Measurements from ENCODE around the gene WSB1. TPM values are rescaled to one million over a fixed set of nuclear protein-coding genes. Genes with fewer than 3 reads are reported as not detected.

The WSB1 gene
- total RNA-seq, 1 experiment from 2014 or later, result 60.7 TPM

DNA sequence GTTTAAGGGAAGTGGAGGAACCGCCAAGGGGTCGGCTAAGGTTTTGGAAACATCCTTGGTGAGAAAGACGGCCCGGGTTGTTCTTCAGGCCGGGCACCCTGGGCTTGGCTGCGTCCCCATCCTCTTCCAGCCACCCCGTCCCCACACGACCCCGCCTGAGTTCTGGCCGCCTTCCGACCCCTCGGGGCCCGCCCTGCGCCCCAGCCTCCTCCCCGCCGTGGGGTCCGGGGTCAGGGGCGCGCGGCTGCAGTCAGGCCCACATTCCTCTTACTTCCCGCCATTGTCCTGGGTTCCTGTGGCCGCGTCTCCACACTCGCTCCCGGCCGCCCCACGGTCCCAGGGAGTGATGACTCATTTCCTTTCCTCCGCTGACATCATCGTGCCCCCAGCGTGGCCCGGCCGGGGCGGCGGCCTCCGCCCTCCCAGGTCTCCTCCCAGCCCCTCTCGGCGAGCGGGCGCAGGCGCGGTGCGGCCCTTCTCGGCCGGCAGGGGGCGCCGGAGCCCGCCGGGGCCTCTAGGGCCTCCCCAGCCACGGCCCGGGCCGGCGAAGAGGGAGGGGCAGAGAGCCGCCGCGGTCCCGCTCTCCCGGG lies 59.6 kb downstream of the WSB1 start:
- DNase-seq, result peak; percentile 95

GRCh38 chr17:27354051-27354490 lies 60.2 kb downstream of the WSB1 start:
- H3K36me3 Mint-ChIP-seq (ENCODE audit: insufficient read depth, unreplicated experiment), result peaks cover 25% of the 10 kb centered on the region
- DNase-seq, result no peak
- peak overlapping the region; percentile 84 for H3K4me3 Mint-ChIP-seq (ENCODE audit: low read depth, unreplicated experiment)
- H3K4me1 Mint-ChIP-seq (ENCODE audit: low read depth, unreplicated experiment), result peaks cover 16% of the 10 kb centered on the region
- CTCF ChIA-PET, result interaction anchor here (0.6 to 2.0 kb wide), 7 partner anchors 21 to 246 kb away, joined by 3 to 12 read pairs (median 4); no protein-coding TSS in a partner anchor
- TF ChIP-seq, protein P1, sequence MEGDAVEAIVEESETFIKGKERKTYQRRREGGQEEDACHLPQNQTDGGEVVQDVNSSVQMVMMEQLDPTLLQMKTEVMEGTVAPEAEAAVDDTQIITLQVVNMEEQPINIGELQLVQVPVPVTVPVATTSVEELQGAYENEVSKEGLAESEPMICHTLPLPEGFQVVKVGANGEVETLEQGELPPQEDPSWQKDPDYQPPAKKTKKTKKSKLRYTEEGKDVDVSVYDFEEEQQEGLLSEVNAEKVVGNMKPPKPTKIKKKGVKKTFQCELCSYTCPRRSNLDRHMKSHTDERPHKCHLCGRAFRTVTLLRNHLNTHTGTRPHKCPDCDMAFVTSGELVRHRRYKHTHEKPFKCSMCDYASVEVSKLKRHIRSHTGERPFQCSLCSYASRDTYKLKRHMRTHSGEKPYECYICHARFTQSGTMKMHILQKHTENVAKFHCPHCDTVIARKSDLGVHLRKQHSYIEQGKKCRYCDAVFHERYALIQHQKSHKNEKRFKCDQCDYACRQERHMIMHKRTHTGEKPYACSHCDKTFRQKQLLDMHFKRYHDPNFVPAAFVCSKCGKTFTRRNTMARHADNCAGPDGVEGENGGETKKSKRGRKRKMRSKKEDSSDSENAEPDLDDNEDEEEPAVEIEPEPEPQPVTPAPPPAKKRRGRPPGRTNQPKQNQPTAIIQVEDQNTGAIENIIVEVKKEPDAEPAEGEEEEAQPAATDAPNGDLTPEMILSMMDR (IDR thresholded peaks at IDR 0.05; ENCODE audit: unreplicated experiment), result no peak
- H3K9me3 Mint-ChIP-seq (ENCODE audit: low read depth, unreplicated experiment), result no peaks in the 10 kb centered on the region
- peak overlapping the region; percentile 99 for H3K27ac Mint-ChIP-seq (ENCODE audit: unreplicated experiment)
- H3K27me3 Mint-ChIP-seq (ENCODE audit: unreplicated experiment), result no peaks in the 10 kb centered on the region
- intact Hi-C loops (cut with micrococcal nuclease; ENCODE audit: unreplicated experiment), result loop anchor here (1.0 to 10.0 kb wide), 3 partner anchors 101 to 247 kb away; partner anchors contain the start of gene KSR1
- TSS peak; percentile 92 for BruUV-seq (replicated peaks)

More for the DNA sequence above, 59.6 kb downstream of the WSB1 start:
- Mint-ChIP-seq H3K4me1 (ENCODE audit: low read depth, unreplicated experiment) (peaks cover 16% of the 10 kb centered on the region), H3K4me3 (ENCODE audit: low read depth, unreplicated experiment) (peak overlapping the region; percentile 84), H3K27me3 (ENCODE audit: unreplicated experiment) (no peaks in the 10 kb centered on the region), H3K27ac (ENCODE audit: unreplicated experiment) (peak overlapping the region; percentile 99), H3K36me3 (ENCODE audit: insufficient read depth, unreplicated experiment) (peaks cover 30% of the 10 kb centered on the region), H3K9me3 (ENCODE audit: low read depth, unreplicated experiment) (no peaks in the 10 kb centered on the region)
- BruUV-seq (replicated peaks), result no TSS peak
- intact Hi-C loops (cut with micrococcal nuclease; ENCODE audit: unreplicated experiment), result loop anchor here (1.0 to 10.0 kb wide), 3 partner anchors 101 to 248 kb away; partner anchors contain the start of gene KSR1
- CTCF ChIA-PET, result interaction anchor here (0.6 to 2.0 kb wide), 6 partner anchors 21 to 246 kb away, joined by 3 to 12 read pairs (median 4); no protein-coding TSS in a partner anchor
- TF ChIP-seq, protein P1 (IDR thresholded peaks at IDR 0.05; ENCODE audit: unreplicated experiment), result peak; percentile 92

- peak overlapping the region; percentile 99 for H3K27ac Mint-ChIP-seq (ENCODE audit: unreplicated experiment)
- intact Hi-C loops (cut with micrococcal nuclease; ENCODE audit: unreplicated experiment), result loop anchor here (1.0 to 10.0 kb wide), 3 partner anchors 100 to 247 kb away; partner anchors contain the start of gene KSR1
- peaks cover 25% of the 10 kb centered on the region for H3K36me3 Mint-ChIP-seq (ENCODE audit: insufficient read depth, unreplicated experiment)
- peaks cover 16% of the 10 kb centered on the region for H3K4me1 Mint-ChIP-seq (ENCODE audit: low read depth, unreplicated experiment)
- no TSS peak for BruUV-seq (replicated peaks)
- H3K27me3 Mint-ChIP-seq (ENCODE audit: unreplicated experiment), result no peaks in the 10 kb centered on the region
- TF ChIP-seq, protein P1 (IDR thresholded peaks at IDR 0.05; ENCODE audit: unreplicated experiment), result no peak
- peak overlapping the region; percentile 84 for H3K4me3 Mint-ChIP-seq (ENCODE audit: low read depth, unreplicated experiment)
- CTCF ChIA-PET, result interaction anchor here (0.6 to 2.0 kb wide), 7 partner anchors 22 to 245 kb away, joined by 3 to 12 read pairs (median 4); no protein-coding TSS in a partner anchor
- DNase-seq, result peak; percentile 11
- H3K9me3 Mint-ChIP-seq (ENCODE audit: low read depth, unreplicated experiment), result no peaks in the 10 kb centered on the region
Measured at GRCh38 chr17:27354491-27355081, 60.7 kb downstream of the WSB1 start.

- CTCF ChIA-PET, result interaction anchor here (2.0 kb wide), 1 partner anchor 118 kb away, joined by 7 read pairs; no protein-coding TSS in a partner anchor
- Mint-ChIP-seq H3K4me3 (ENCODE audit: low read depth, unreplicated experiment) (no peak overlapping the region), H3K27me3 (ENCODE audit: unreplicated experiment) (no peaks in the 10 kb centered on the region), H3K36me3 (ENCODE audit: insufficient read depth, unreplicated experiment) (peaks cover 25% of the 10 kb centered on the region), H3K4me1 (ENCODE audit: low read depth, unreplicated experiment) (peaks cover 16% of the 10 kb centered on the region), H3K9me3 (ENCODE audit: low read depth, unreplicated experiment) (no peaks in the 10 kb centered on the region), H3K27ac (ENCODE audit: unreplicated experiment) (no peak overlapping the region)
- DNase-seq, result no peak
- BruUV-seq (replicated peaks), result no TSS peak
- TF ChIP-seq, protein P1 (IDR thresholded peaks at IDR 0.05; ENCODE audit: unreplicated experiment), result no peak
- intact Hi-C loops (cut with micrococcal nuclease; ENCODE audit: unreplicated experiment), result loop anchor here (10.0 kb wide), 2 partner anchors 99 to 139 kb away; partner anchors contain the start of gene KSR1
Measured at GRCh38 chr17:27355419-27355818, 61.5 kb downstream of the WSB1 start.

Data from Calu3 (cell line).